ENCODE measurements around the gene NIPBL.
"Not testable (repeated sequence)": the region's sequence is repeated elsewhere in the genome, so short reads cannot be mapped to it uniquely, and the experiment has no call there.

Gene NIPBL

DNA sequence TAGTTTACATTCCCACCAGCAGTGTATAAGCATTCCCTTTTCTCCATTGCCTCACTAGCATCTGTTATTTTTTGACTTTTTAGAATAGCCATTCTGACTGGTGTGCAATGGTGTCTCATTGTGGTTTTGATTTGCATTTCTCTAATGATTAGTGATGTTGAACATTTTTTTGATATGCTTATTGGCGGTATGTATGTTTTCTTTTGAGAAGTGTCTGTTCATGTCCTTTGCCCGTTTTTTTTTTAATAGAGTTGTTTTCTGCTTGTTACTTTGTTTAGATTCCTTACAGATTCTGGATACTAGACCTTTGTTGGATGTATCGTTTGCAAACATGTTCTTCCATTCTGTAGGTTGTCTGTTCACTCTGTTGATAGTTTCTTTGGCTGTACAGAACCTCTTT, 25.3 kb downstream of the NIPBL start:
- no peak for FAIRE-seq
- DNase-seq (ENCODE audit: low spot score), result no peak

DNA sequence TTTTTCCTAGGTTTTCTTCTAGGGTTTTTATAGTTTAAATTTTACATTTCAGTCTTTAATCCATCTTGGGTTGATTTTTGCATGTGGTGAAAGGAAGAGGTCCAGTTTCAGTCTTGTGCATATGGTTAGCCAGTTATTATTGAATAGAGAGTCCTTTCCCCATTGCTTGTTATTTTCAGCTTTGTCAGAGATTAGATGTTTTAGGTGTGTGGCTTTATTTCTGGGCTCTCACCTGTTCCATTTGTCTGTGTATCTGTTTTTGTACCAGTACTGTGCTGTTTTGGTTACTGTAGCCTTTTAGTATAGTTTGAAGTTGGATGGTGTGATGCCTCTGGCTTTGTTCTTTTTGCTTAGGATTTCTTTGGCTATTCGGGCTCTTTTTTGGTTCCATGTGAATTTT, 25.8 kb downstream of the NIPBL start:
- DNase-seq (ENCODE audit: low spot score) (no peak), FAIRE-seq (no peak)

DNA sequence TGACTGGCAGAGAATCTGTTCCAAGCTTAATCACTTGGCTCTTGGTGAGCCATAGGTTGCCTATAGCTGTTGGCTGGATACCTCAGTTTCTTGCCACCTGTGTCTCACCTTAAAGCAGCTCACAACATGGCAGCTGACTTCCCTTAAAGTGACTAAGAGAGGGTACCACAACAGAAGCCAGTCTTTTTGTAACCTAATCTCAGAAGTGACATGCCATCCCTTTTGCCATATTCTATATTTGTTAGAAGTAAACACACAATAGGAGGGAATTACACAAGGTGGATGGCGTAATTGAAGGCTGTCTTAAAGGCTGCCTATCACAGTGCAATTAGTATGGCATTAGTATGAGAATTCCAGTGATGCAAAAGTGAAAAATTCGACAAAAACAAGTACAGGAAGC, 28.1 kb downstream of the NIPBL start:
- FAIRE-seq, result no peak
- no peak for DNase-seq (ENCODE audit: low spot score)

DNA sequence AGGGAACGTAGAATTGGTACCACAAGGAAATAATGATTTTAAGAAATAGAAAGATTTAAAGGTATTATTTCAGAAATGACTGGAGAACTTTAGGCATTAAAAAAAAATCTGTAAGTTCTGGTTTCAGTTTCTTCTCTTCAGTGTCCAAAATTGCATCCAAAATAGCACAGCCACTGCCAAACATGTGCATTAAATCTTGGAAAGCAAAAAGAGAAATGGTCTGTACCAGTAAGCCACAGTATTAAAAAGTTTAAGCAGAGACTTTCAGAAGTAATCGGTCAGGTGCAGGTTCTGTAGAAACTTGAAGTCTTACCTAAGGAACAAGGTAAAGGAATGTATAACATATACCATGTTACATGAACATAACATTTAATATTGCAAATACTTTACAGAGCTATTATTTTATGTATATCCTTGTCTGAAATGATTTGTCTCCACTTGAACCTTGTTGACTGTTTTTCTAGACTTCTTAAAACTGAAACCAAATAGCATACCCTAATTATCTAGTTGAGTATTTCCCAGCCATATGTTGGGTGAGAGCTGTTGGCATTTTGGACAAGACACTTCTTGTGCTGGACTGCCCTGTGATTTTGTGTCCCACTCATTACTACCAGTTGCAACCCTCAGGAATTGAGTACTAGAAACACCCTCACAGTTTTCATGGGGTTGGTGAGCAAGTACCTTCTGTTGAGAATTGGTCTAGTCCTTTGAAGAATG, 32.1 kb downstream of the NIPBL start:
- FAIRE-seq, result no peak
- no peak for DNase-seq (ENCODE audit: low spot score)

DNA sequence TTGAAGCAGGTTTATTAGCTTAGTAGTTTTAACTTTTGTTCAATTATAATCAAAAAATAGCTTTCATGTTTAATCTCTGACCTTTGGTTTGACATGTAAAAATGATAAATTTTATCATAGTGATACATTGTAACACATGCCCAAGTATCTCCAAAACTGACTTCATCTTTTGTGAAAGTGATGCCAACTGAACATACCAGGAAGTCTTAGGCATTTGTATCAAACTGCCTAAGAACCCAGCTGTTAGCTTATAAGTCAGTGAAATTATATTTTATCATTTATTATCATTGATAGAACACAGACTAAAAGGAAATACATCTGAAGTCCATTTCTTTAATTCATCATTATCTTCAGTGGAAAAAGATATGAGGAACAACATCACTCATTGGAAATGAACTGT, 39.1 kb downstream of the NIPBL start:
- no peak for FAIRE-seq
- no peak for DNase-seq (ENCODE audit: low spot score)

DNA sequence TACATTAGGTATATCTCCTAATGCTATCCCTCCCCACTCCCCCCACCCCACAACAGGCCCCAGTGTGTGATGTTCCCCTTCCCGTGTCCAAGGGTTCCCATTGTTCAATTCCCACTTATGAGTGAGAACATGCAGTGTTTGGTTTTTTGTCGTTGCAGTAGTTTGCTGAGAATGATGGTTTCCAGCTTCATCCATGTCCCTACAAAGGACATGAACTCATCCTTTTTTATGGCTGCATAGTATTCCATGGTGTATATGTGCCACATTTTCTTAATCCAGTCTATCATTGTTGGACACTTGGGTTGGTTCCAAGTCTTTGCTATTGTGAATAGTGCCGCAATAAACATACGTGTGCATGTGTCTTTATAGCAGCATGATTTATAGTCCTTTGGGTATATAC, 40.0 kb downstream of the NIPBL start:
- FAIRE-seq, result not testable (repeated sequence)

DNA sequence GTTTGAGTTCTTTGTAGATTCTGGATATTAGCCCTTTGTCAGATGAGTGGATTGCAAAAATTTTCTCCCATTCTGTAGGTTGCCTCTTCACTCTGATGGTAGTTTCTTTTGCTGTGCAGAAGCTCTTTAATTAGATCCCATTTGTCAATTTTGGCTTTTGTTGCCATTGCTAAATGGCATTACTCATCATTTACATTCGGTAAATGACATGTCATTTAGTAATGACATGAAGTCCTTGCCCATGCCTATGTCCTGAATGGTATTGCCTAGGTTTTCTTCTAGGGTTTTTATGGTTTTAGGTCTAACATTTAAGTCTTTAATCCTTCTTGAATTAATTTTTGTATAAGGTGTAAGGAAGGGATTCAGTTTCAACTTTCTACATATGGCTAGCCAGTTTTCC, 40.8 kb downstream of the NIPBL start:
- DNase-seq (ENCODE audit: low spot score); FAIRE-seq: not testable (repeated sequence)

More for the DNA sequence above, 40.0 kb downstream of the NIPBL start:
- not testable (repeated sequence) for DNase-seq (ENCODE audit: low spot score)

DNA sequence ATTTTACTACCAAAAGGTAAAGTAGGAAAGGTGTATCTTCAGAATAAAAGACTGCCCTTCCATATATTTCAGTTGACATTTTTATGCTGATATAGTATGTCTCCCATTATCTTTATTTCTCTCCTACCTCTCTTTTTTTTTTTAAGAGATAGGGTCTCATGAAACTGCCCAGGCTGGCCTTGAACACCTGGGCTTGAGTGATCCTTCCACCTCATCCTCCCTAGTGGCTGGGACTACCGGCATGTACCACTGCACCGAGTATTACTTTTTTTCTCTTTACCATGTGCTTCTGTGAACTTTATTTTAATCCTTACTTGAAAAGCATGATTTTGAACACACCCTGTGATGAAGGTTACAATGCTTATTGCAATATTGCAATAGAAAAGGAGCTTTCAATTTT, 42.7 kb downstream of the NIPBL start:
- no peak for DNase-seq (ENCODE audit: low spot score)
- no peak for FAIRE-seq

DNA sequence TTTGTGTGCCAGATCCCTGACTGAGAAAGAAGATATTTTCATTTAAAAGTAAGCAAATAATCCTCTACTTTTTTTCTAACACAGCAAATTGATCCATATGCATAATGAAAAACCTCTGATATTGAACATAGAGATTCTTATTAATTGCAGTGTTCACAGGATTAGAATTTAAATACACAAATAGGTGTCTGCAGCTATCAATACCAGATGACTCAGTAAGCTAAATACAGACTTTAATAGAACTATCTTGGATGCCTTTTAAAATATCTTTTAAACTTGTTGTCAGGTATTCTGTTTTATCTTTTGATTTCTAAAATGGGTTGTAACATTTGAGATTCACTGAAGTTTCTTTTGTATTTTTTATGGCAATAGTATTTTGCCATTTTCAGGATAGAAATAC, 43.1 kb downstream of the NIPBL start:
- FAIRE-seq (peak; percentile 40), DNase-seq (ENCODE audit: low spot score) (no peak)

DNA sequence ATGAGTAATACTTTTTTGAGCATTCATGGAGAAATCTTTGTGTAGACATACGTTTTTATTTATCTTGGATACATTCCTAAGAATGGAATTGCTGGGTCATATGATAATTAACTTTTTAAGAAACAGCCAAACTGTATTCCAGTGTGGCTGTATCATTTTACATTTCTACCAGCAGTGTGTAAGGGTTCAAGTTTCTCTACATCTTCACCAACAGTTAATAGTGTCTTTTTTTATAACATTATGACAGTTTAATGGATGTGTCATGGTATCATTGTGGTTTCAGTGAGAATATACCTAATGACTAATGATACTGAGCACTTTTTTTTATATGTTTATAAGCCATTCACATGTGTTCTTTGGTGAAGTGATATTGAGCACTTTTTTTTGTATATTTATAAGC, 52.4 kb downstream of the NIPBL start:
- peak; percentile 98 for FAIRE-seq

DNA sequence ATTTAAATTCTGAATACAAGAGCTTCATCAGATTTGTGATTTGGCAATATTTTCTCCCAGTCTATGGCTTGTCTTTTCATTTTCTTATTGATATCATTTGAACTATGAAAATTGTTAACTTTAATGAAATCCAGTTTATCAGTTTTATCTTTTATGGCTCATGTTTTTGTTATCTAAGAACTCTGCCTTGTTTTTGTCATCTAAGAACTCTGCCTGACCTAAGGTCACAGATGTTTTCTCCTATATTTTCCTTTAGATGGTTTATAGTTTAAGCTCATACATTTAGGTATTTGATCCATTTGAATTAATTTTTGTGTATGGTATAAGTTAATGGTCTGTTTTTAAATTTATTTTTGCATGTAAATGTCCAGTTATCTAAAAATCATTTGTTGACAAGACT, 52.9 kb downstream of the NIPBL start:
- FAIRE-seq (no peak), DNase-seq (ENCODE audit: low spot score) (no peak)

More for the DNA sequence above, 52.4 kb downstream of the NIPBL start:
- DNase-seq (ENCODE audit: low spot score), result peak; percentile 77

DNA sequence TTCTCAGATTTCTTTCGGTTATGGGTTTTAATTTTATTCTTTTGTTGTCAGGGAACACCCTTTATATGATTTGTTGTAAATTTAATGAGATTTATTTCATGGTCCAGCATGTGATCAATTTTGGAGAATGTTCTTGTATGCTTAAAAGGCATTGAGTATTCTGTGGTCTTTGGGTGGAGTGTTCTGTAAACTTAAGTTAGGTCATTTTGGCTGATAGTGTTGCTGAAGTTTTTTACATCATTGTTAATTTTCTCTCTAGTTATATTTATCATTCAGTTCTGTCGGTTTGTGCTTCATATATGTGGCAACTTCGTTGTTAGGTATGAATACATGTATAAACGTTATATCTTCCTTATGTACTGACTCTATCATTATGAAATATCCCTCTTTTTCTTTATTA, 55.5 kb downstream of the NIPBL start:
- FAIRE-seq (no peak), DNase-seq (ENCODE audit: low spot score) (no peak)

DNA sequence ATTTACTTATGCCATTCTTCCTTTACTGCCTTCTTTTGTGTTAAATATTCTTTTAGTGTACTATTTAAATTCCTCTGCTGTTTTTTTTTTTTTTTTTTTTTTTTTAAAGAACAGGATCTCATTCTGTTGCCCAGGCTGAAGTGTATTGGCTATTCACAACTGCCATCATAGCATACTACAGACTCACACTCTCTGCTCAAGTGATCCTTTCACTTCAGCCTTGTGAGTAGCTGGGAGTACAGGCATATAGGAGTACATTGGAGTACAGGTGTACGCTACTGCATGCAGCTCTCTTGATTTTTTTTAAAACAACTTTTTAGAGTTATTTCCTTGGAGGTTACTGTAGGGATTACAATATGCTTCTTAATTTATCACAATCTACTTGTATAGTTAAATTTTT, 56.1 kb downstream of the NIPBL start:
- FAIRE-seq (no peak), DNase-seq (ENCODE audit: low spot score) (no peak)

DNA sequence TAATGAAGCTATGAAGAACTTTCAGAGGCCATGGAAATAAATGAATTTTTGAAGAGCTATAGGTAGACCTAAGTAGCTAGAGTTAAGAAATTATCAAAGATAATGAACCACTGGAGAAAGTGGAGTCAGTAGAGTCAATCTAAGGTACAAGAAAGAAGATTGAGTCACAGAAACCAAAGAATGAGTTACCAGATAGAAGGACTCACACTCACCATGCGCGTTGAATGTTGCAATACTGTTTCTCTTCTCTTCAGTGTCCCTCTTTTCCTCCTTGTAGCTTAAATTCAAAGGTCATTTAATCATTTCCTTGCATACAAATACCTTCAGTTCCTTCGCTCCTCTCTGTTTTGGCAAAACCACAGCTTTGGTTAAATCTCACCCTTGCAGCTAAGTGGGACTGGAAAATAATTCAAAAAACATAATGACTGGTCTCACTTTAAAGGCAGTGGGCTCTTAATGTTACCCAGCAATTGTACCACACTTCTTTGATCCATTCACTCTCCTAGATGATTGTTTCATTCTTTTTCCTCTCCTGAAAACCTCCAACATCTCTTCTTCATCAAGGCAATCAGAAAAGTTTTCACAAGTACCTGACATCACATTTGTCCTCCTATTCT, 58.3 kb downstream of the NIPBL start:
- DNase-seq (ENCODE audit: low spot score) (no peak), FAIRE-seq (peak; percentile 31)

DNA sequence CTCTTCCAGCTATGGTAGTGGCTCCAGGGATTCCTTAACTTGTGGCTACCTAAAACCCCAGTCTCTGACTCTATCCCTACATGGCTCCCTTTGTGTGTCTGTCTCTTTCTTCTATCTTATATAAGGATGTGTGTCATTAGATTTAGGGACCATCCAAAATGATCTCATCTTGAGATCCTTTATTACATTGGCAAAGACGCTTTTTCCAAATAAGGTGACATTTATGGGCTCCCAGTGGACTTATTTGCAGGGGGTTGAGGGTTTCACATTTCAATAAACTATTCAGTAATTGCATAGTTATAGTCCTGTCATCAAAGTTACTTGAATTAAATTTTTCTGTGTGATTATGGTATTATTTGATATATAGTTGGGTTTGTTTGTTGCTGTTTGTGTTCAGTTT, 59.2 kb downstream of the NIPBL start:
- DNase-seq (ENCODE audit: low spot score), result no peak

DNA sequence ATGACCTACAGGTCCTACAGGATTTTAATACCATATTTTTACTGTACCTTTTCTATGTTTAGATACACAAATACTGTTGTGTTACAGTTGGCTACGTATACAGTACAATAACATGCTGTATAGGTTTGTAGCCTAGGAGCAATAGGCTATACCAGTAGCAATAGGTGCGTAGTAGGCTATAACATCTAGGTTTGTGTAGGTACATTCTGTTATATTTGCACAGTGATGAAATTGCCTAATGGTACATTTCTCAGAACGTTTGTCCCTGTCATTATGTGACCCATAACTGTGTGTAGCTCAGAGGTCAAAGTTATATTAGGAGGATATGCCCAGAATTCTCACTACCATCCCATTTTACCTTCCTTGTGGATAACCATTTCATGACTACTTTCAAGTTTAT, 59.7 kb downstream of the NIPBL start:
- DNase-seq (ENCODE audit: low spot score) (no peak), FAIRE-seq (no peak)

More for the DNA sequence above, 59.2 kb downstream of the NIPBL start:
- FAIRE-seq, result no peak

DNA sequence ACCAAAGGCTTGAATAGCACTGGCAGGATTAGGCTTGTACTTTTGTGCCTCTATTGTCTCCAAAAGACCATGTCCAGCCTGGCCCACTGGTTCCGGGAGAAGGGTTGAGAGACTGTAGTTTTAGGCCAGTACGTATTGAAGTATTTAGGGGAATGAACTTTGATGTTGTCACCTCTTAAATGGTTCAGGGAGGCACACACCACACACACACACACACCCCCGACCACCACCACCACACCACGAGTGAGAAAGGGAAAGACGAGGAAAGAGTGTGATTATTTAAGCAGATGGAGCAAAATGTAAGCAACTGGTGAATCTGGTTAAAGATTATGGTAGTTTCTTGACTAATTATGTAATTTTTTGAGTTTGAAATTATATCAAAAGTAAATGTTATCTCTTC, 61.6 kb downstream of the NIPBL start:
- FAIRE-seq (no peak), DNase-seq (ENCODE audit: low spot score) (no peak)

DNA sequence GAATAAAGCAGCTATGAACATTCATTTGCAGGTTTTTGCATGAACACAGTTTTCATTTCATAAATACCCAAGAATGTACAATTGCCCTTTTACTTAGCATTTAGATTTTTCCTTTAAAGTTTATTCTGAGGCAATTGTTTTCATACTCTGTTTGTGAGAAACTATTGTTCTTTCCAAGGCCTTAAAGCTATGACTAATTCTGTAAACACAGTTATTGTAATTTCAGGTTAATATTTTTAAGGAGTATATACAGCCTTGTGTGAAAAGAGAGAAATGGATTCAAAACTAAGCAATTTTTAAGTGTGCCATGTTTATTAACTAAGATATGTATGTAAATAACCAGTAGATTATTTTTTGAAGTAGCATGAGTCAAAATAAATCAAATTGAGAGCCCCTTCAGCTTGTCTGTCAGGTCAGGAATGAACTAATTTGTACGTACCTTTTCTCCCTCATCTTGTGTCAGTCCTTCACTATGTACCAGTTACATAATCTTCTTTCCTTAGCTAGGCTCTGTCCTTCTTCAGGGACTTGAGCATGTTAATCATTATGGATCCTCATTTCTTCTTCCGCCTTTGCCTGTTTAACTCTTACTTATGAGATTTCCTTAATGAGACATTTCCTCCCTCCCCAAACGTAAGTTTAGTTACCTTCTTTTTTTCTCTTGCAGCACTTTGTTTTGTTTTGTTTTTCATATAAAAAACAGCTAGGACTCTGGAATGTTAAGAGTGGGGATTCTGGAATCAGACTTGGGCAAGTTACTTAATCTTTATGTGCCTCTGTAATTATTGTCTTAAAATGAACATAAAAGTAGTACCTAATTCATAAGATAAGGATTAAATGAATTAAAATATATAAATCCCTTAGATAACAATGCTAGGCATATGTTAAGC, 63.6 kb downstream of the NIPBL start:
- DNase-seq (ENCODE audit: low spot score) (no peak), FAIRE-seq (peak; percentile 50)

DNA sequence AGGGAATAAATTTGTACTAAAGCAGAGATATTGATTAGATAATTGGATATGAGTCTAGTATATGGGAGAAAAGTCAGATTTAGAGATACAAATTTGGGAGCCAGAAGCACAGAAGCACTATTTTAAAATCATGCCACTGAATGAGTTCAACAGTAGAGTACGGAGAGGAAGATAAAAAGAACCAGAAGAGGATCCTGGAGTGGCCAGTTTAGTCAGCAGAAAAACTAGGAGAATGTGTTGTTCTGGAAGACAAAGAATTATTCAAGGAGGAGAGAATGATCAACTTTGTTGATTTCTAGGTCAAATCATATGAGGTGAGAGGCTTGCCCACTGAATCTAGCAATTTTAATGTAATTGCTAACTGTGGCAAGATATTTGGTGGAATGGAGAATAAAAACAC, 67.0 kb downstream of the NIPBL start:
- FAIRE-seq, result no peak
- no peak for DNase-seq (ENCODE audit: low spot score)

DNA sequence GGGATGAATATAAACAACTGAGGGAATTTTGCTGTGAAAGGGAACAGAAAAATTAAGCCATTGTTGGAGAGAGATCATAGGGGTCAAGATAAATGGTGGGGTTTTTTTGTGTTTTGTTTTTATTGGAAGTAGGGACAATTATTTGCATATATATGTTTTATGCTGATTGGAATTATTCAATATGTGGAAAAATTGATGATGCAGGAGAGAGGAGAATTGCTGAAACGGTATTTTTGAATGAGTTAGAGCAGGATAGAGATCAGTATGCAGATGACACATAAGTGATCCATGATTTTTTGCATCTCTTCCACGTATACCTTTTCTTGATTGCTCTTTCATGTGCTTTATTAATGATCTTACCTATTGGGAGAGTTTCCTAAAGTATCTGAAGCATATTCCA, 67.5 kb downstream of the NIPBL start:
- FAIRE-seq, result no peak
- DNase-seq (ENCODE audit: low spot score), result no peak

DNA sequence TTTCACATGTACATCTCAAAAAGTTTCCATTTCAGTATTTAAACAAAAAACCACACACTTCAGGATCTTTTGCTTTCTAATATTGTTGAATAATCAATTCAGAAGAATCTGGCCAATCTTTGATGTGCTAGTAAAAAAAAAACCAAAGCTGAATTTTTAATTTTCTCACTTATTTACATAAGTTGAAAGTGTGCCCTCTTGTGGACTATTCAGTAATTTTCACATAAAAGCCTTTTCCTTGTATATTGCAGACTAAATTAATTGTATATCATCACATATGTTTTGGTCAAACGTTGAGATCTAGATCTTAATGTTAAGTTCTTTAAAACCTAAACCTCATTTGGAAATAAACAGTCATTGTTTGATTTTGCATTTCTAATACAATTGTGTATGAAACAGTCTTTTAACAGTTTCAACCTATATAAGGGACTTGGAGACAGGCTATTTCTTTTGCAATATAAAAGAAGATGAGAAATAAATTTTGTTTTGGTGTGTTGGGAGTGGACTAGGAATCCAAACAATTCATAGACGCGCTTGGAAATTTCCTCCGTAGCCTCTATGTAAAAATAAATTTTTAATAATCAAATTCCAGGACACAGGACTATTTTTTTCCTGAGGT, 68.1 kb downstream of the NIPBL start:
- peak; percentile 46 for DNase-seq (ENCODE audit: low spot score)
- peak; percentile 93 for FAIRE-seq

DNA sequence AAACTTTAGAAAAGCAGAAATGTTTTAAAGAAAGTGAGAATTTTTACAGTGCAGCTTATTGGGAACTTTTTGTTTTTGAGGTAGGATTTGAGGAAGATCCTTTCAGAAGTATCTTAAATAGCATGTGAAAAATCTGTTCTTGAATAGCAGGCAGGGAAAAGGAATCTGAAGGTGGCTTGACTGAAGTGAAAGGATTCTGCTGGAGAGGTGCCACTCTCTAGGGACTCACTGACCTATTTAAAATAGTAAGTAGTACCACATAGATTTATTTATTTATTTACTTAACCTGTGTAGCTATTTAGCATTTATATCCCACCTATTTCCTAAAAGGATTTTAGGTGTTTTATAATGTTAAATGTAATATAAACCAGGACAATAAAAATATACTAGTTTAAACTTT, 69.1 kb downstream of the NIPBL start:
- DNase-seq (ENCODE audit: low spot score) (no peak), FAIRE-seq (peak; percentile 37)

All from RCC 7860 (cell line).